Caco-2 (cell line): Measurements from ENCODE around the gene MMP20. TPM values are rescaled to one million over a fixed set of nuclear protein-coding genes. Genes with fewer than 3 reads are reported as not detected.

ENCODE experiments used
- BruUV-seq: library from RNA; stranded (reverse); fragments of 400-500 nt; replicated peaks from 2 replicates; lab custom pipeline; 2021; lab: Mats Ljungman, UMichigan
- CTCF ChIA-PET: fragments of 300-600 bp; sonication (Branson Sonifier 250); formaldehyde crosslinking; loops from one replicate; lab custom pipeline; 2022; ENCODE audit warnings: antibody characterized with exemption; lab: Charles Lee
- POLR2A ChIA-PET: fragments of 300-600 bp; sonication (Branson Sonifier 250); formaldehyde crosslinking; loops from one replicate; lab custom pipeline; 2022; ENCODE audit warnings: antibody characterized with exemption; lab: Charles Lee
- DNase-seq, 2 experiments: peaks; one replicate each; pipeline versions ENCODE4 v3.0.0 to v3.0.0-alpha.2; 2020 to 2022
- H3K27me3 ChIP-seq: replicated peaks from 2 replicates; pipeline ENCODE4 v1.6.0; 2011; ENCODE audit warnings: low read length; ENCODE audit not compliant: control insufficient read depth, insufficient read depth
- H3K36me3 ChIP-seq: 2 replicates; pipeline ENCODE4 v1.5.1; 2011; ENCODE audit warnings: low read length; ENCODE audit not compliant: control insufficient read depth, insufficient read depth
- H3K4me1 ChIP-seq: fragments of 250-450 bp; sonication (Bioruptor Pico); 2 replicates; pipeline ENCODE4 v1.5.1; 2020; ENCODE audit warnings: mild to moderate bottlenecking
- H3K4me3 ChIP-seq: 2 replicates; pipeline ENCODE4 v1.5.1; 2011; ENCODE audit warnings: low read depth, mild to moderate bottlenecking, control low read depth, low read length
- H3K9me3 ChIP-seq: fragments of 250-450 bp; sonication (Bioruptor Pico); 2 replicates; pipeline ENCODE4 v1.5.1; 2020; ENCODE audit warnings: mild to moderate bottlenecking, moderate library complexity
- H3K27ac Mint-ChIP-seq: one replicate; pipeline ENCODE4 v1.8.0; 2022; ENCODE audit warnings: mixed read lengths; ENCODE audit not compliant: unreplicated experiment
- H3K27me3 Mint-ChIP-seq: one replicate; pipeline ENCODE4 v1.8.0; 2022; ENCODE audit warnings: mixed read lengths; ENCODE audit not compliant: insufficient read depth, unreplicated experiment
- H3K36me3 Mint-ChIP-seq: one replicate; pipeline ENCODE4 v1.8.0; 2022; ENCODE audit warnings: mild to moderate bottlenecking, mixed read lengths; ENCODE audit not compliant: insufficient read depth, unreplicated experiment
- H3K4me1 Mint-ChIP-seq: one replicate; pipeline ENCODE4 v1.8.0; 2022; ENCODE audit warnings: low read depth, mixed read lengths; ENCODE audit not compliant: unreplicated experiment
- H3K4me3 Mint-ChIP-seq: one replicate; pipeline ENCODE4 v1.8.0; 2022; ENCODE audit warnings: mild to moderate bottlenecking, moderate library complexity, mixed read lengths; ENCODE audit not compliant: unreplicated experiment
- H3K9me3 Mint-ChIP-seq: one replicate; pipeline ENCODE4 v1.8.0; 2022; ENCODE audit warnings: mixed read lengths; ENCODE audit not compliant: unreplicated experiment
- CTCF ChIP-seq, 2 experiments: fragments of 200-600 bp in 1 of 2; IDR thresholded peaks; 1 replicate in 1 of 2; 2 replicates in 1 of 2; pipeline versions ENCODE4 v1.5.1 to v1.8.0; 2011 to 2022; ENCODE audit warnings: antibody characterized with exemption in 1 of 2, control low read depth in 1 of 2, inconsistent platforms in 1 of 2, low read depth in 1 of 2, low read length in 1 of 2, mild to moderate bottlenecking in 1 of 2, moderate library complexity in 1 of 2; ENCODE audit not compliant: insufficient read depth in 1 of 2, severe bottlenecking in 1 of 2, unreplicated experiment in 1 of 2
- intact Hi-C: fragments of 100-400 bp; cut with micrococcal nuclease; formaldehyde crosslinking; loops from one replicate; pipeline ENCODE4 v1.10.0; 2022; ENCODE audit not compliant: unreplicated experiment
- total RNA-seq: library from RNA; stranded (reverse); gene quantifications from 2 replicates; pipeline ENCODE4 v1.2.3, GENCODE V29; 2022

Gene MMP20
- total RNA-seq, 1 experiment from 2014 or later: not detected

- CTCF ChIA-PET: no interaction called here
- Histone ChIP-seq H3K27me3 (no peaks in the 10 kb centered on the region), H3K9me3 (no peaks in the 10 kb centered on the region), H3K4me1 (peaks cover 9% of the 10 kb centered on the region), H3K36me3 (no peaks in the 10 kb centered on the region), H3K4me3 (no peak overlapping the region)
- BruUV-seq: no TSS peak
- Mint-ChIP-seq H3K4me1 (no peaks in the 10 kb centered on the region), H3K9me3 (peaks cover 11% of the 10 kb centered on the region), H3K4me3 (no peak overlapping the region), H3K27me3 (no peaks in the 10 kb centered on the region), H3K27ac (no peak overlapping the region), H3K36me3 (no peaks in the 10 kb centered on the region)
- POLR2A ChIA-PET: no interaction called here
- no peak for TF ChIP-seq CTCF (IDR thresholded peaks at IDR 0.05; ENCODE audit: insufficient read depth in 1 of 2, low read depth in 1 of 2, low read length in 1 of 2, severe bottlenecking in 1 of 2, unreplicated experiment in 1 of 2)
- no peak for DNase-seq
- intact Hi-C loops: no loop called here
Observed at GRCh38 chr11:102545701-102546100, 79.4 kb downstream of the MMP20 start.

GRCh38 chr11:102544594-102544993, 80.5 kb downstream of the MMP20 start:
- no peak for DNase-seq
- Mint-ChIP-seq H3K4me3 (no peak overlapping the region), H3K27ac (no peak overlapping the region), H3K36me3 (no peaks in the 10 kb centered on the region), H3K4me1 (no peaks in the 10 kb centered on the region), H3K27me3 (no peaks in the 10 kb centered on the region), H3K9me3 (peaks cover 11% of the 10 kb centered on the region)
- H3K4me3 ChIP-seq: no peak overlapping the region
- ChIA-PET POLR2A (no interaction called here), CTCF (no interaction called here)
- no peaks in the 10 kb centered on the region for H3K27me3 ChIP-seq
- no TSS peak for BruUV-seq
- no peaks in the 10 kb centered on the region for H3K36me3 ChIP-seq
- H3K4me1 ChIP-seq: peaks cover 8% of the 10 kb centered on the region; the same call in 1 of the 2 replicates
- TF ChIP-seq CTCF (IDR thresholded peaks at IDR 0.05; ENCODE audit: insufficient read depth in 1 of 2, low read depth in 1 of 2, low read length in 1 of 2, severe bottlenecking in 1 of 2, unreplicated experiment in 1 of 2): no peak
- H3K9me3 ChIP-seq: no peaks in the 10 kb centered on the region
- intact Hi-C loops: no loop called here

- H3K4me1 ChIP-seq: no peaks in the 10 kb centered on the region
- Mint-ChIP-seq H3K27ac (no peak overlapping the region), H3K36me3 (no peaks in the 10 kb centered on the region), H3K27me3 (no peaks in the 10 kb centered on the region), H3K9me3 (peaks cover 5% of the 10 kb centered on the region), H3K4me3 (no peak overlapping the region), H3K4me1 (no peaks in the 10 kb centered on the region)
- H3K27me3 ChIP-seq: no peaks in the 10 kb centered on the region
- H3K4me3 ChIP-seq: no peak overlapping the region
- CTCF ChIA-PET: interaction anchor here (0.7 kb wide), 1 partner anchor 473 kb away, joined by 3 read pairs; no protein-coding TSS in a partner anchor
- TF ChIP-seq CTCF (IDR thresholded peaks at IDR 0.05; ENCODE audit: insufficient read depth in 1 of 2, low read depth in 1 of 2, low read length in 1 of 2, severe bottlenecking in 1 of 2, unreplicated experiment in 1 of 2): no peak
- no TSS peak for BruUV-seq
- POLR2A ChIA-PET: no interaction called here
- DNase-seq: no peak
- H3K36me3 ChIP-seq: no peaks in the 10 kb centered on the region
- intact Hi-C loops: loop anchor here (10.0 kb wide), 1 partner anchor 125 kb away; no protein-coding TSS in a partner anchor
- no peaks in the 10 kb centered on the region for H3K9me3 ChIP-seq
Observed at GRCh38 chr11:102539567-102539966, 85.6 kb downstream of the MMP20 start.
